HT1080 (cell line): ENCODE measurements around the gene CAMK2N1. TPM values are rescaled to one million over a fixed set of nuclear protein-coding genes. Genes with fewer than 3 reads are reported as not detected.

Experiments
- DNase-seq: peaks from one replicate; pipeline ENCODE4 v3.0.0-alpha.2; 2015; ENCODE audit warnings: low read depth
- total RNA-seq: library from RNA; depleted of rRNA; stranded (reverse); fragments of >200 nt; shearing (Covaris generic); gene quantifications from 2 replicates; pipeline ENCODE4 v1.2.3, GENCODE V29; 2014

Gene CAMK2N1
- total RNA-seq, 1 experiment from 2014 or later: 13.3 TPM

GRCh38 chr1:20479840-20480239 is 6.2 kb downstream of the CAMK2N1 start:
- no peak for DNase-seq

GRCh38 chr1:20478057-20478635 is 7.9 kb downstream of the CAMK2N1 start:
- no peak for DNase-seq

GRCh38 chr1:20477348-20478056 is 8.5 kb downstream of the CAMK2N1 start:
- no peak for DNase-seq

- no peak for DNase-seq
Measured at GRCh38 chr1:20476265-20477038, 9.6 kb downstream of the CAMK2N1 start.

- DNase-seq: no peak
Measured at GRCh38 chr1:20474996-20475395, 11.0 kb downstream of the CAMK2N1 start.

GRCh38 chr1:20474333-20474975 is 11.6 kb downstream of the CAMK2N1 start:
- DNase-seq: no peak

- no peak for DNase-seq
Measured at GRCh38 chr1:20473894-20474293, 12.1 kb downstream of the CAMK2N1 start.

- DNase-seq: no peak
Measured at GRCh38 chr1:20472860-20473711, 12.9 kb downstream of the CAMK2N1 start.

- no peak for DNase-seq
Measured at GRCh38 chr1:20472121-20472520, 13.9 kb downstream of the CAMK2N1 start.

GRCh38 chr1:20470194-20470593 is 15.8 kb downstream of the CAMK2N1 start:
- no peak for DNase-seq

- DNase-seq: no peak
Measured at GRCh38 chr1:20469406-20470076, 16.5 kb downstream of the CAMK2N1 start.

- DNase-seq: no peak
Measured at GRCh38 chr1:20466273-20466672, 19.7 kb downstream of the CAMK2N1 start.

GRCh38 chr1:20465187-20465586 is 20.8 kb downstream of the CAMK2N1 start:
- DNase-seq: no peak

- DNase-seq: no peak
Measured at GRCh38 chr1:20463502-20463901, 22.5 kb downstream of the CAMK2N1 start.

GRCh38 chr1:20462397-20462796 is 23.6 kb downstream of the CAMK2N1 start:
- DNase-seq: no peak

GRCh38 chr1:20458717-20459116 is 27.3 kb downstream of the CAMK2N1 start:
- no peak for DNase-seq

- no peak for DNase-seq
Measured at GRCh38 chr1:20454004-20454403, 32.0 kb downstream of the CAMK2N1 start.

- DNase-seq: no peak
Measured at GRCh38 chr1:20449735-20450311, 36.2 kb downstream of the CAMK2N1 start.

- no peak for DNase-seq
Measured at GRCh38 chr1:20448671-20449071, 37.3 kb downstream of the CAMK2N1 start.

GRCh38 chr1:20447794-20448193 is 38.2 kb downstream of the CAMK2N1 start:
- DNase-seq: no peak
